Fibroblast of mammary gland (primary cell): ENCODE data around the gene RASA3.
A peak's percentile ranks its signal among the peaks of the same experiment; 100 is the strongest.
"Not testable (repeated sequence)": the region's sequence is repeated elsewhere in the genome, so short reads cannot be mapped to it uniquely, and the experiment has no call there.

Experiments used
- DNase-seq: peaks from one replicate; pipeline ENCODE4 v3.0.0-alpha.2; 2010; ENCODE audit warnings: low read depth
- H3K4me3 ChIP-seq: 2 replicates; pipeline ENCODE4 v1.5.1; 2011; ENCODE audit warnings: low read depth, mild to moderate bottlenecking, low read length, moderate library complexity; ENCODE audit not compliant: control insufficient read depth
- TF ChIP-seq, protein P1 (sequence below): conservative IDR thresholded peaks from 2 replicates; pipeline ENCODE4 v1.5.1; 2011; ENCODE audit warnings: low read depth, low read length, inconsistent platforms; ENCODE audit not compliant: control insufficient read depth, insufficient read depth

The RASA3 gene, protein sequence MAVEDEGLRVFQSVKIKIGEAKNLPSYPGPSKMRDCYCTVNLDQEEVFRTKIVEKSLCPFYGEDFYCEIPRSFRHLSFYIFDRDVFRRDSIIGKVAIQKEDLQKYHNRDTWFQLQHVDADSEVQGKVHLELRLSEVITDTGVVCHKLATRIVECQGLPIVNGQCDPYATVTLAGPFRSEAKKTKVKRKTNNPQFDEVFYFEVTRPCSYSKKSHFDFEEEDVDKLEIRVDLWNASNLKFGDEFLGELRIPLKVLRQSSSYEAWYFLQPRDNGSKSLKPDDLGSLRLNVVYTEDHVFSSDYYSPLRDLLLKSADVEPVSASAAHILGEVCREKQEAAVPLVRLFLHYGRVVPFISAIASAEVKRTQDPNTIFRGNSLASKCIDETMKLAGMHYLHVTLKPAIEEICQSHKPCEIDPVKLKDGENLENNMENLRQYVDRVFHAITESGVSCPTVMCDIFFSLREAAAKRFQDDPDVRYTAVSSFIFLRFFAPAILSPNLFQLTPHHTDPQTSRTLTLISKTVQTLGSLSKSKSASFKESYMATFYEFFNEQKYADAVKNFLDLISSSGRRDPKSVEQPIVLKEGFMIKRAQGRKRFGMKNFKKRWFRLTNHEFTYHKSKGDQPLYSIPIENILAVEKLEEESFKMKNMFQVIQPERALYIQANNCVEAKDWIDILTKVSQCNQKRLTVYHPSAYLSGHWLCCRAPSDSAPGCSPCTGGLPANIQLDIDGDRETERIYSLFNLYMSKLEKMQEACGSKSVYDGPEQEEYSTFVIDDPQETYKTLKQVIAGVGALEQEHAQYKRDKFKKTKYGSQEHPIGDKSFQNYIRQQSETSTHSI

DNA sequence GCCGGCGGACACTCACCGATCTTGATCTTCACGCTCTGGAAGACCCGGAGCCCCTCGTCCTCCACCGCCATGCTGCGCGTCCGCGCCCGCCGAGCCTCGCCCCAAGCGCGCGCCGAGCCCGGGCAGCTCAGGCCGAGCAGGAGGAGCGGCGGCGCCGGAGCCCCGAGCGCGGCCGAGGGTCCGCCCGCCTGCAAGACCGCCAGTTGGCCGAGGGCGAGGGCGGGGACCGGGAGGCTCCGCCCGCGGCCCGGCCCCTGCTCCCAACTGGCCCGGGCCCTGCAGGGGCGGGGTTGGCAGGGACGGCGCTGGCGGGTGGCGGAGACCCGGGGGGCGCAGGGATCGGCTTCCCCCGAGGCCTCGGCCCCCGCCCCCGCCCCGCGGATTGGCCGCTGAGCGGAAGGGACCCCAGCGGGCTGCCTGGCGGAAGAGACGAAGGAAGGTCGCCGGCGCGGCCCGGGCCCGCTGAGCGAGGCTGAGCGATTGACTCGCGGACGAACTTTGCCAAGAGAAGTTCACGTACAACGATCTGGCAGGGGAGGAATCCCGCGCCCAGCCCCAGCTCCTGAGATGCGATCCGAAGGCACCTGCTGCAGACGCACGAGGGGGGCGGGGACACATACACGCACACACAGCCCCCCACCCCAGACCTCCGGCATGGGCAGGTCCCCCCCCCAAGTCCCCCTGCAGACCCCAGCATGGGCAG lies at the start of gene RASA3:
Gene RASA3, minus strand, starts transcription at position 205 of the 703 bp plus-strand sequence. Its CDS starts 134 bp downstream, at position 71.
- DNase-seq: peak; percentile 68
- H3K4me3 ChIP-seq: peak within 1 kb of the TSS; percentile 86
- TF ChIP-seq, protein P1, sequence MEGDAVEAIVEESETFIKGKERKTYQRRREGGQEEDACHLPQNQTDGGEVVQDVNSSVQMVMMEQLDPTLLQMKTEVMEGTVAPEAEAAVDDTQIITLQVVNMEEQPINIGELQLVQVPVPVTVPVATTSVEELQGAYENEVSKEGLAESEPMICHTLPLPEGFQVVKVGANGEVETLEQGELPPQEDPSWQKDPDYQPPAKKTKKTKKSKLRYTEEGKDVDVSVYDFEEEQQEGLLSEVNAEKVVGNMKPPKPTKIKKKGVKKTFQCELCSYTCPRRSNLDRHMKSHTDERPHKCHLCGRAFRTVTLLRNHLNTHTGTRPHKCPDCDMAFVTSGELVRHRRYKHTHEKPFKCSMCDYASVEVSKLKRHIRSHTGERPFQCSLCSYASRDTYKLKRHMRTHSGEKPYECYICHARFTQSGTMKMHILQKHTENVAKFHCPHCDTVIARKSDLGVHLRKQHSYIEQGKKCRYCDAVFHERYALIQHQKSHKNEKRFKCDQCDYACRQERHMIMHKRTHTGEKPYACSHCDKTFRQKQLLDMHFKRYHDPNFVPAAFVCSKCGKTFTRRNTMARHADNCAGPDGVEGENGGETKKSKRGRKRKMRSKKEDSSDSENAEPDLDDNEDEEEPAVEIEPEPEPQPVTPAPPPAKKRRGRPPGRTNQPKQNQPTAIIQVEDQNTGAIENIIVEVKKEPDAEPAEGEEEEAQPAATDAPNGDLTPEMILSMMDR: no peak

DNA sequence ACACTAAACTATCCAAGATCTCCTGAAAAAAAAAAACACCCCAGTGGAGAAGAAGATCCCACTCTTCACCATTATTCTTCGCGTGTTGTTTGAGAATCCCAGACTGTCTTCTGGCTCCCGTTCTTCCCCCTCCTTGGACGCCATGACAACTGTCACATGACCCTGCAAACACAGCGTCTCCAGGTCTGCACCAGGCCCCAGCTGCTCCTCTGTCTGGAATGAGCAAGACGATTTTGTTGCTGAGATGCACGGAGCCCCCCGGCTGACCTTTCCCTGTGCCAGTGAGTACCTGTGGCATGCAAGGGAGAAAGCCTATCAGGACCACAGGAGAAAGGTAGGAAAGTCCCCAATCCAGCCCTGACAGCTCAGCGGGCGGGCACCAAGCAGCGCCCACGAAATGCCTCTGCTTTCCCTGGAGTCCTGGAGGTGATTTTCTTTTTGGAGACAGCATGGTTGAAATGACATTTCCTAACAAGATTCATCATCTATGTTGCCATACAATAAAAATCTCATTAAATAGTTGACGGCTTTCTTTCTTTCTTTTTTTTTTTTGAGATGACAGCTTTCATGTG lies 46.8 kb upstream of the RASA3 start, which contains the start of gene CFAP97D2:
Gene CFAP97D2, plus strand, starts transcription at position 171 of the 572 bp plus-strand sequence. Its CDS starts 74 bp downstream, at position 245.
- TF ChIP-seq, protein P1: no peak
- H3K4me3 ChIP-seq: no peak within 1 kb of the TSS
- DNase-seq: no peak

DNA sequence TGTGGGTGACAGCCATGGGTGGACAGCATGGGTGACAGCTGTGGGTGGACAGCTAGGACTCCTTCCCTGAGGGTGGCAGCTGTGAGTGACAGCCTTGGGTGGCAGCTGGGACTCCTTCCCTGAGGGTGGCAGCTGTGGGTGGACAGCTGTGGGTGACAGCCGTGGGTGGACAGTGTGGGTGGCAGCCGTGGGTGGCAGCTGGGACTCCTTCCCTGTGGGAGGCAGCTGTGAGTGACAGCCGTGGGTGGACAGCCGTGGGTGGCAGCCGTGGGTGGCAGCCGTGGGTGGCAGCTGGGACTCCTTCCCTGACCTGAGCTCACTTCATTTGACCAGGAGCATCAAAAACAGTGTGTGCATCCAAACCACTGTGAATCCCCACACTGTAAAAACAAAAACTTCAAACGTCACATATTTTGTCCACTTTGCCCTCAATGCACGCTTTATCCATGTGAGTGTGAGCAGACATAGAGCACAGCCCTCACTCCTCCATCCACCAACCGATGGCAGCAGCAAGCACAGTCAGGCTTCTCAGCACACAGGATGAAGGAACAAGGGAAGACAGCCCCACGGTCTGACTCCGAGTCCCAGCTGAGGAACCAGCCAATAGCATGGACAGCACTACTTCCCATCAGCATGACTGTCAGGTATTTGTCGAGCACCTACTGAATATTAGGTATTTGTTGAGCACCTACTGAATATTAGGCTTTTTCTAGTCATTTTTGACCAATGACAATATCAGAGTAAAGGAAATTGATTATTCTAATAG lies 45.0 kb upstream of the RASA3 start:
- TF ChIP-seq, protein P1: no peak
- H3K4me3 ChIP-seq: no peak overlapping the region
- peak; percentile 16 for DNase-seq

DNA sequence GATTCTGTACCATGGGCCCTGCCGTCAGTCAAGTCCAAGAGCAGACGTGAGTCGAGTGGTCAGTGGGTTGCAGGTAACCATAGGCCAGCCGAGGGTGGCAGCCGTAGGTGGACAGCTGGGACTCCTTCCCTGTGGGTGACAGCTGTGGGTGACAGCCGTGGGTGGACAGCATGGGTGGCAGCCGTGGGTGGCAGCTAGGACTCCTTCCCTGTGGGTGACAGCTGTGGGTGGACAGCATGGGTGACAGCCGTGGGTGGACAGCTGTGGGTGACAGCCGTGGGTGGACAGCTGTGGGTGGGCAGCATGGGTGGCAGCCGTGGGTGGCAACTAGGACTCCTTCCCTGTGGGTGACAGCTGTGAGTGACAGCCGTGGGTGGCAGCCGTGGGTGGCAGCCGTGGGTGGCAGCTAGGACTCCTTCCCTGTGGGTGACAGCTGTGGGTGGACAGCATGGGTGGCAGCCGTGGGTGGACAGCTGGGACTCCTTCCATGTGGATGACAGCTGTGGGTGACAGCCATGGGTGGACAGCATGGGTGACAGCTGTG lies 44.0 kb upstream of the RASA3 start:
- not testable (repeated sequence) for H3K4me3 ChIP-seq, DNase-seq

DNA sequence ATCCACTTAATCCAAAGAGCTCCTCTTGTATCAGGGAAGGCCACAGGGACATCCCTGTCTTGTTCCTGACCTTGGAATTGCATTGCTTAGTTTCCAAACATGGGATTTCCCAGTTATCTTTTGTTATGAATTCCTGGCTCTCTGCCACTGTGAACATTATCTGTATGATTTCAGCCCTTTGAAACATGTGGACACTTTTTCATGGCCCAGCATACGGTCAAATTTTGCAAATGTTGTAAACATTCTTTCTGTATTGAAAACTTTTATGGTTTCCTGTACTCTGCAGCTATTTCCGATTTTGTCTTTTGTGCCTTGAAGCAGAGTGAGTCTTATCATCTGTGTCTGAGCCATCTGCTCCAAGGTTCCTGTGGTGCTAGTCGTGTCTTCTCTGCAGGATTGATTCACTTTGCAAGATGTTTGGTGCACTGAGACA lies 42.1 kb upstream of the RASA3 start:
- TF ChIP-seq, protein P1: no peak
- DNase-seq: no peak
- H3K4me3 ChIP-seq: no peak overlapping the region

DNA sequence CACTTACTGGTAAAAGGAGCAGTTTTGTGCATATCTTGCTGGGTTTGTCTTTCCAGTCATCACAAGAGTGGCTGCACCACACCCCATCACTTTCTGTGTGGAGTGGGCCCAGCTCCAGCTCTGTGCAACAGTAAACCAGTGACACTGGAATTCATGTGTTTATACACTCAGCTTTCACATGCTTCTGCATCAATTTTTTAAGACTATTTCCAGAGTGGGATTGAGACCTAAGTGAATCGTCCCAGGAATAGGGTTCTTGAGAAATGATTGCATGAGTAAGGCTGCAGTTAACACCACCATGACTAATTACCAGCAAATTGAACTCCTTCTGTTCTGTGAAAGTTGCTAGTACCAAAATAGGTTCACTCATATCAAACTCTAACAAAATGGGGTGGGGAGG lies 41.3 kb upstream of the RASA3 start:
- TF ChIP-seq, protein P1: no peak
- DNase-seq: peak; percentile 24
- H3K4me3 ChIP-seq: no peak overlapping the region
